PC-9 (cell line): ENCODE data around the gene B3GAT3.

Experiments used
- EZH2 ChIP-seq: fragments of 200-600 bp; sonication (generic); IDR thresholded peaks from 2 replicates; pipeline ENCODE4 v1.8.0; 2017; ENCODE audit warnings: antibody characterized with exemption, low read depth
- TF ChIP-seq, protein P1 (sequence below): fragments of 200-600 bp; sonication (generic); conservative IDR thresholded peaks from 2 replicates; pipeline ENCODE4 v1.6.1; 2017; ENCODE audit warnings: mixed run types, antibody characterized with exemption, mild to moderate bottlenecking, moderate library complexity

DNA sequence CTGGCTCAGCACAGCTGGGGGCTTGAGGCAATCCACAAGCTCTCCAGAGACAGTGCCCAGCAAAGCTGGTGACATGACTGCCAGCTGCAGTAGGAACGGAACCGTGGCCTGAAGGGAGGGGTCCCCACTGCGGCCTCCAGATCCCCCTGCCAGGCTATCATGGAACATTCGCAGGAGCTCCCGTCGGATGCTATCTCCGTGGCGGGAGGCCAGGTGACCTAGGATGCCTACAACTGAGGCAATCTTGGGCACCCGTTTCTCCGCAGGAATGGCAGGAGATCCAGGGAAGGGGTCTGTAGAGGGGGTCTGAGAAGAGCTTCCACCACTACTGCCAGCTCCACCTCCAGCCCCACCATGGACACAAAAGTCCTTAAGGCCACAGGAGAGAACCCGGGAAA, 27.2 kb upstream of the B3GAT3 start:
- TF ChIP-seq, protein P1, sequence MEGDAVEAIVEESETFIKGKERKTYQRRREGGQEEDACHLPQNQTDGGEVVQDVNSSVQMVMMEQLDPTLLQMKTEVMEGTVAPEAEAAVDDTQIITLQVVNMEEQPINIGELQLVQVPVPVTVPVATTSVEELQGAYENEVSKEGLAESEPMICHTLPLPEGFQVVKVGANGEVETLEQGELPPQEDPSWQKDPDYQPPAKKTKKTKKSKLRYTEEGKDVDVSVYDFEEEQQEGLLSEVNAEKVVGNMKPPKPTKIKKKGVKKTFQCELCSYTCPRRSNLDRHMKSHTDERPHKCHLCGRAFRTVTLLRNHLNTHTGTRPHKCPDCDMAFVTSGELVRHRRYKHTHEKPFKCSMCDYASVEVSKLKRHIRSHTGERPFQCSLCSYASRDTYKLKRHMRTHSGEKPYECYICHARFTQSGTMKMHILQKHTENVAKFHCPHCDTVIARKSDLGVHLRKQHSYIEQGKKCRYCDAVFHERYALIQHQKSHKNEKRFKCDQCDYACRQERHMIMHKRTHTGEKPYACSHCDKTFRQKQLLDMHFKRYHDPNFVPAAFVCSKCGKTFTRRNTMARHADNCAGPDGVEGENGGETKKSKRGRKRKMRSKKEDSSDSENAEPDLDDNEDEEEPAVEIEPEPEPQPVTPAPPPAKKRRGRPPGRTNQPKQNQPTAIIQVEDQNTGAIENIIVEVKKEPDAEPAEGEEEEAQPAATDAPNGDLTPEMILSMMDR, result no peak
- no peak for TF ChIP-seq EZH2
